ENCODE measurements around the gene ANKRD18B.
"Not testable (repeated sequence)": the region's sequence is repeated elsewhere in the genome, so short reads cannot be mapped to it uniquely, and the experiment has no call there.

The ANKRD18B gene

DNA sequence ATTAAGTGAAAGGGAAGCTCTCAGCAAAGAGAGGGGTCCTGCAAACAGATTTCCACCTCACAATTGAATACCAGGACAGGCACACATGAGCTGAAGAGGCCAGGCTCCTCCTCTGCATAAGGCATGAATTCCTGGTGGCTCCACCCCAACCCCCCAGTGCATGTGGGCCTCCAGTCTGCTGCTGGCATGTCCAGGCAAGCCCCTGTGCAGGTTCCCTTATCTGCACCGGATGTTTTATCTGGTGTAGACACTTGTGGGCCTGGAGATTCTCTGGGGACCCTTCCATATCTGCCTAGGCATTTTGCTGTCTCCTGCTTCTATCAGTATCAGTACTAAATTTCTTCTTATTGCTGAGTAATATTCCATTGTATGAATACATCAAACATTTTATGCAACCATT is 36.2 kb downstream of the ANKRD18B start:
- not testable (repeated sequence) for H3K4me1 Mint-ChIP-seq (ENCODE audit: low read depth); DNase-seq (ENCODE audit: low spot score); H3K4me3 Mint-ChIP-seq; H3K9me3 Mint-ChIP-seq; H3K36me3 Mint-ChIP-seq (ENCODE audit: low read depth); H3K27me3 Mint-ChIP-seq (ENCODE audit: low read depth); H3K27ac Mint-ChIP-seq

DNA sequence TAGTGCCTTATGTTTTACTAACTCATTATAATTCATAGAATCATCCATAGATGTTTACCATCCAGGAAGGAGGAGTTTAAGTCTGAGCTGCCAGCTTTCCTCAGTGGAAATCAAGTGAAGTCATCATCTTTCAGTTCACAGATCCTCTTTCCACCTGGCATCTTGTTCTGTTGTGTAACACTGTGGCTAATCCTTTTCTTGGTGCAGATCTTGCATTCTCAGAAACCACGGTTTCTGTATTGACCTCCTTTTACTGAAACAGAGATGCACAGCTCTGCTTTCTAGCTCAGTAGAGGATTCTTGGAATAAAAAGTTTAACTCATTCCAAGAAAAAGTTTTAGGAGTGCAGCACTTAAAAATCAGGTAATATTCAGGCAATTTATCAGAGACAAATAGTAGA is 38.1 kb downstream of the ANKRD18B start:
- H3K4me3 Mint-ChIP-seq; H3K36me3 Mint-ChIP-seq (ENCODE audit: low read depth); H3K27ac Mint-ChIP-seq; H3K9me3 Mint-ChIP-seq; H3K27me3 Mint-ChIP-seq (ENCODE audit: low read depth); DNase-seq (ENCODE audit: low spot score): not testable (repeated sequence)
- H3K4me1 Mint-ChIP-seq (ENCODE audit: low read depth): peaks cover 10% of the 10 kb centered on the region

DNA sequence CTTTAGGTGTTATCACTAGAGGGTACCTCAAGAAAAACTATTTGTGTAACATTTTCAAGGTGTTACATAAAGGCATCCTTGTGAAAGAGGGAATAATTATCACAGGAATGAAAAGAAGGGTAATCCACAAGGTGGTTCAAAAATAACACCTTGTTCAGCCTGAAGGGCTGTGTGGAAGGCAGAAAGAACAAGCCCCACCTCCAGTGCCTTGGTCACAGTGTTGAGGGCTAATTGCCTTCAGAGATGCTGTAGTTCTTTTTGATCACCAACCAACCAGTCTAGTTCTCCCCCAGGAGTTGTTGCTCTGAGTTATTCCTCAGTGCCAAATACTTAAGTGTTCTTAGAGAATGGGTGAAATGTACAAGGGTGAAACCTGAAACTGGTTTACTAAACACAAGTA is 43.7 kb downstream of the ANKRD18B start:
- not testable (repeated sequence) for DNase-seq (ENCODE audit: low spot score); H3K4me3 Mint-ChIP-seq; H3K4me1 Mint-ChIP-seq (ENCODE audit: low read depth); H3K9me3 Mint-ChIP-seq; H3K36me3 Mint-ChIP-seq (ENCODE audit: low read depth); H3K27ac Mint-ChIP-seq
- H3K27me3 Mint-ChIP-seq (ENCODE audit: low read depth): peaks cover 19% of the 10 kb centered on the region

DNA sequence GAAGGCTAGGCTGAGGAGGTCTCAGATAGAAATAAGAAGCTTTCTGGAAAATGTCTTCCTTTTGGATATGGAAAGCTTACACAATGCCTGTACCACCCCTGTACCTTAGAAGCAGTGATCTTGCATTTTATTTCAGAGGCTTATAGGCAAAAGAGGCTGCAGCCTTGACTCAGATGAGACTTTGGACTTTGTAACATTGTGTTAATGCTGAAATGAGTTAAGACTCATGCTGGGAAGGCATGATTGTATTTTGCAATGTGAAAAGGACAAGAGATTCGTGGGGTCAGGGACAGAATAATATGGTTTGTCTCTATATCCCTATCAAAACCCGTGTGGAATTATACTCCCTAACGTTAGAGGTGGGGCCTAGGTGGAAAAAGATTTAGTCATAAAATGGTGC is 53.7 kb downstream of the ANKRD18B start:
- not testable (repeated sequence) for H3K27me3 Mint-ChIP-seq (ENCODE audit: low read depth); H3K36me3 Mint-ChIP-seq (ENCODE audit: low read depth); DNase-seq (ENCODE audit: low spot score); H3K27ac Mint-ChIP-seq; H3K9me3 Mint-ChIP-seq; H3K4me1 Mint-ChIP-seq (ENCODE audit: low read depth); H3K4me3 Mint-ChIP-seq

DNA sequence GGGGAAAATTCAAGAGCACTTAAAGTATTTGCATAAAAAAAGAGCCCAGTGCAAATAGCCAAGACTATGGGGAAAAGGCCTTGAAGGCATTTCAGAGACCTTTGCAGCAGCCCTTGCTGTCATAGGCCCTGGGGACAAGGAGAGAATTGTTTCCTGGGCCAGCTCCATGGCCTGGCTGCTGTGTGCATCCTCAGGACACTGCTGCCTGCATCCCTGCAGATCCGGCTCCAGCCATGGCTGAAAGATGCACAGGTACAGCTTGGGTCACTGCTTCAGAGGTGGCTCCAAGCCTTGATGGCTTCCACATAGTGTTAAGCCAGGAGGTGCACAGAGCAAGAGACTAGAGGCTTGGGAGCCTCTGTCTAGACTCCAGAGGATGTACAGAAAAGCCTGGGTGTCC is 55.9 kb downstream of the ANKRD18B start:
- H3K9me3 Mint-ChIP-seq; H3K36me3 Mint-ChIP-seq (ENCODE audit: low read depth); H3K4me1 Mint-ChIP-seq (ENCODE audit: low read depth); H3K27ac Mint-ChIP-seq; H3K4me3 Mint-ChIP-seq; H3K27me3 Mint-ChIP-seq (ENCODE audit: low read depth); DNase-seq (ENCODE audit: low spot score): not testable (repeated sequence)

DNA sequence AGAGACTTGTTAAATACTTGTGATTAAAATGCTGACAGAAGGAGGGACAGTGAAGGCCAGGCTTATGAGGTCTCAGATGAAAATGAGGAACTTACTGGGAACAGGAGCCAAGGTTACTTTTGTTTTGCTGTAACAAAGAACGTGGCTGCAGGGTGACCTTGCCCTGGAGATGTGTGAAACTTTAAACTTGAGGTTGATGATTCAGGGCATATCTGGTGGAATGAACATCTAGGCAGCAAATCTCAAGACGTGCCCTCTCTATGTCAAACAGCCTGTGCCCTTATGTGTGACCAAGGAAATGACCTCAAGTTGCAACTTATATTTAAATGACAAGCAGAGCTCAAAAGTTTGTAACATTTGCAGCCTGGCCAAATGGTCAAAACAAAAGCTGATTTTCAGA is 58.6 kb downstream of the ANKRD18B start:
- H3K4me3 Mint-ChIP-seq; DNase-seq (ENCODE audit: low spot score); H3K27ac Mint-ChIP-seq; H3K36me3 Mint-ChIP-seq (ENCODE audit: low read depth); H3K27me3 Mint-ChIP-seq (ENCODE audit: low read depth); H3K4me1 Mint-ChIP-seq (ENCODE audit: low read depth); H3K9me3 Mint-ChIP-seq: not testable (repeated sequence)

DNA sequence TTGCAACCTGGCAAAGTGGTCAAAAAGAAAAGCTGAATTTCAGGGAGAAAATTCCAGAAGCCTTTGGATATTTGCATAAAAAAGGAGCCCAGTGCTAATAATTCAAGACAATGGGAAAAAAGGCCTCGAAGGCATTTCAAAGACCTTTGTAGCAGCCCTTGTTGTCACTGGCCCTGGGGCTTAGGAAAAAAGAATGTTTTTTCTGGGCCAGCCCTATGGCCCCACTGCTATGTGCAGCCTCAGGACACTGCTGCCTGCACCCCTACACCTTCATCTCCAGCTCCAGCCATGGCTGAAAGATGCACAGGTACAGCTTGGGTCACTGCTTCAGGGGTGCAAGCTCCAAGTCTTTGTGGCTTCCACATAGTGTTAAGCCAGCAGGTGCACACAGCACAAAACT is 62.1 kb downstream of the ANKRD18B start:
- not testable (repeated sequence) for H3K27ac Mint-ChIP-seq; H3K36me3 Mint-ChIP-seq (ENCODE audit: low read depth)

DNA sequence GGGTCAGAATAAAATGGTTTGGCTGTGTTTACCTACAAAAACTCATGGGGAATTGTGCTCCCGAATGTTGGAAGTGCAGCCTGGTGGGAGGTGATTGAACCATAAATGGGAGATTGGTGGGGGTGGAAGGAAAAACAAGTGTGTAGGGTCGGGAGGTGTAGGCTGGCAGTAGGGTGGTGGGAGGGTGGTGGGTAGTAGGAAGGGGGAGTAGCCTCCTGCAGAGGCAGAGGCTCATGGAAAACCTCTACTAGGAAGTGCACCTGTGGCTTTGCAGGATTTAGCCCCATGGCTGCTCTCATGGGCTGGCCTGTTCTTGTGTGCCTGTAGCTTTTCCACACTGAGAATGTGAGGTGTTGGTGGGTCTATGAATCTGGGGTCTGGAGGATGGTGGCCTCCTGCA is 63.7 kb downstream of the ANKRD18B start:
- H3K9me3 Mint-ChIP-seq; H3K36me3 Mint-ChIP-seq (ENCODE audit: low read depth); H3K4me3 Mint-ChIP-seq; H3K27ac Mint-ChIP-seq; DNase-seq (ENCODE audit: low spot score); H3K4me1 Mint-ChIP-seq (ENCODE audit: low read depth): not testable (repeated sequence)
- peaks cover 13% of the 10 kb centered on the region for H3K27me3 Mint-ChIP-seq (ENCODE audit: low read depth)

More for the DNA sequence above, 62.1 kb downstream of the ANKRD18B start:
- H3K4me1 Mint-ChIP-seq (ENCODE audit: low read depth); DNase-seq (ENCODE audit: low spot score); H3K4me3 Mint-ChIP-seq; H3K9me3 Mint-ChIP-seq: not testable (repeated sequence)
- H3K27me3 Mint-ChIP-seq (ENCODE audit: low read depth): peaks cover 11% of the 10 kb centered on the region

DNA sequence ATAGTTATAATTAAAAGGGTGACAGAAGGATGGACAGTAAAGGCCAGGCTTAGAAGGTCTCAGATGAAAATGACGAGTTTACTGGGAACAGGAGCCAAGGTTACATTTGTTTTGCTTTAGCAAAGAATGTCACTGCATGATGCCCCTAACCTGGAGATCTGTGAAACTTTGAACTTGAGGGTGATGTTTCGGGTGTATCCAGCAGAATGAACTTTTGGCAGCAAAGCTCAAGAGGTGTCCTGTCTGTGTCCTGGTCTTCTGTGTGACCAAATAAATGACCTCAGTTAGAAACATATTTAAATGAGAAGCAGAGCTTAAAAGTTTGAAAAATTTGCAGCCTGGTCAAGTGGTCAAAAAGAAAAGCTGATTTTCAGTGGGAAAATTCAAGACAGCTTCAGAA is 64.8 kb downstream of the ANKRD18B start:
- H3K4me1 Mint-ChIP-seq (ENCODE audit: low read depth); H3K27ac Mint-ChIP-seq; DNase-seq (ENCODE audit: low spot score); H3K9me3 Mint-ChIP-seq; H3K4me3 Mint-ChIP-seq; H3K36me3 Mint-ChIP-seq (ENCODE audit: low read depth): not testable (repeated sequence)
- peaks cover 18% of the 10 kb centered on the region for H3K27me3 Mint-ChIP-seq (ENCODE audit: low read depth)

DNA sequence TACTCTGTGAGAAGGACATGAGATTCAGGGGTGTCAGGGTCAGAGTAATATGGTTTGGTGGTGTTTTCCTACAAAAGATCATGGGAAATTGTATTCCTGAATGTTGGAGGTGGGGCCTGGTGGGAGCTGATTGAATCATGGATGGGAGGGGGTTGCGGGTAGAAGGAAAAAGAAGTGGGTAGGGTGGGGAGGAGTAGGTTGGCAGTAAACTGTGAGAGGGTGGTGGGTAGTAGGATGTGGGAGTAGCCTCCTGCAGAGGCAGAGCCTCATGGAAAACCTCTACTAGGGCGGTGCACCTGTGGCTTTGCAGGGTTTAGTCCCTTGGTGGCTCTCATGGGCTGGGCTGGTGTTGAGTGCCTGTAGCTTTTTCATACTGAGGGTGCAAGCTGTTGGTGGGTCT is 66.8 kb downstream of the ANKRD18B start:
- not testable (repeated sequence) for H3K27ac Mint-ChIP-seq; H3K9me3 Mint-ChIP-seq; DNase-seq (ENCODE audit: low spot score); H3K4me1 Mint-ChIP-seq (ENCODE audit: low read depth); H3K4me3 Mint-ChIP-seq; H3K36me3 Mint-ChIP-seq (ENCODE audit: low read depth)
- peaks cover 16% of the 10 kb centered on the region for H3K27me3 Mint-ChIP-seq (ENCODE audit: low read depth)

DNA sequence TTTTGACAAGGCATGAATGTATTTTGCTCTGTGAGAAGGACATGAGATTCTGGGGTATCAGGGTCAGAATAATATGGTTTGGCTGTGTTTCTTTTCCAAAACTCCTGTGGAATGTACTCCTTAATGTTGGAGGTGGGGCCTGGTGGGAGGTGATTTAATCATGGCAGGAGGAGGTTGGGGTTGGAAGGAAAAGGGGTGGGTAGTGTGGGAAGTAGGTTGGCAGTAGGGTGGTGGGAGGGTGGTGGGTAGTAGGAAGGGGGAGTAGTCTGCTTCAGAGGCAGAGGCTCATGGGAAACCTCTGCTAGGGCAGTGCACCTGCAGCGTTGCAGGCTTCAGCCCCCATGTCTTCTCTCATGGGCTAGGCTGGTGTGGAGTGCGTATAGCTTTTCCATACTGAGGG is 72.9 kb downstream of the ANKRD18B start:
- H3K27me3 Mint-ChIP-seq (ENCODE audit: low read depth); H3K4me3 Mint-ChIP-seq; H3K9me3 Mint-ChIP-seq; DNase-seq (ENCODE audit: low spot score); H3K36me3 Mint-ChIP-seq (ENCODE audit: low read depth); H3K27ac Mint-ChIP-seq: not testable (repeated sequence)
- H3K4me1 Mint-ChIP-seq (ENCODE audit: low read depth): peaks cover 15% of the 10 kb centered on the region

DNA sequence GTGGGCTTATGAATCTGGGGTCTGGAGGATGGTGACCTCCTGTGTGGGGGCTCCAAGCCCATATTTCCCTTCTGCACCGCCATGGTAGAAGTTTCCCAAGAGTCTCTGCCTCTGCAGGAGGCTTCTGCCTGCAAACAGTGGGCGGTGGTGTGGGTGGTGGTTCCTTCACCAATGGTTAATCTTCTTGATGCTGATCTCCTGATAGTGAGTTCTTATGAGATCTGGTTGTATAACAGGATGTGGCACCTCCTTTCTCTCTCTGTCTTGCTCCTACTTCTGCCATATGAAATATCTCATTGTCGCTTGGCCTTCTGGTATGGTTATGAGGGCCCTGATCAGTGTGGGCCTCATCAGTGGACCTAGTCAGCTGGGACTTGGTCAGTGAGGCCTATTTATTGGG is 73.3 kb downstream of the ANKRD18B start:
- H3K27ac Mint-ChIP-seq: peak overlapping the region; percentile 87

DNA sequence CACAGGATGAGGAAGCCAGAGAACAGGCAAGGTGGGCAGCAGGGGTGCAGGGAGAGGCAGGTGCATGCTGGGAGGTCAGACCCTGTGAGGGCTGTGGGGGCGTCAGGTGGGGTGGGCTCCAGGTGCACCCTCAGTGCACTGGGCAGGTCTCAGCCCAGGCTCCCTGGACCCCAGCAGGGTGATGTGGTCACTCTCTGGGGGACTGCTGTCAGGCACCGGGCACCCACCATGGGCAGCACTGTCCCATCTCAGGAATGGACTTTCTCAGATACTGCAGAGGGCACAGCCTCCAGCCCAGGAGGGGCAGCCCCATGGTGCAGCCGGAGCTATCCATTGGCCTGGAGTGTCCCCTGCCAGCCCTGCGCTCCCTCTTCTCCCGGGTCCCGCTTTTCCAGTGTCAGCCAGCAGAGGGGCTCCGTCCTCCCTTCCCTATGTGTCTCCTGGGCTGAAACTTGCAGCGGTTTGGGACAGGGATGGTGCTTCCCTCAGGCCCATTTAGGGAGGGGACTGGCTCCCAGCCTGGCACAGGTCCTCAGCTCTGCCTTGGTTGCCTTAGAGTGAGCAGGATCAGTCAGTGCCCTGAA is 74.8 kb downstream of the ANKRD18B start:
- H3K9me3 Mint-ChIP-seq; H3K27me3 Mint-ChIP-seq (ENCODE audit: low read depth); DNase-seq (ENCODE audit: low spot score): not testable (repeated sequence)

More for the DNA sequence above, 73.3 kb downstream of the ANKRD18B start:
- peaks cover 15% of the 10 kb centered on the region for H3K4me1 Mint-ChIP-seq (ENCODE audit: low read depth)
- DNase-seq (ENCODE audit: low spot score): peak; percentile 27
- not testable (repeated sequence) for H3K9me3 Mint-ChIP-seq; H3K36me3 Mint-ChIP-seq (ENCODE audit: low read depth); H3K27me3 Mint-ChIP-seq (ENCODE audit: low read depth)
- peak overlapping the region; percentile 44 for H3K4me3 Mint-ChIP-seq

DNA sequence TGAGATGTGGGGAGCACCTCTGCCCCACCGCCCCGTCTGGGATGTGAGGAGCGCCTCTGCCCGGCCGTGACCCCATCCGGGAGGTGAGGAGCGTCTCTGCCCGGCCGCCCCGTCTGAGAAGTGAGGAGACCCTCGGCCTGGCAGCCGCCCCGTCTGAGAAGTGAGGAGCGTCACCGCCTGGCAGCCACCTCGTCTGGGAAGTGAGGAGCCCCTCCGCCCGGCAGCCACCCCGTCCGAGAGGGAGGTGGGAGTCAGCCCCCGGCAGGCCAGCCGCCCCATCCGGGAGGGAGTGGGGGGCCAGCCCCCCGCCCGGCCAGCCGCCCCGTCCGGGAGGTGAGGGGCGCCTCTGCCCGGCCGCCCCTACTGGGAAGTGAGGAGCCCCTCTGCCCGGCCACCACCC is 76.9 kb downstream of the ANKRD18B start:
- not testable (repeated sequence) for H3K27ac Mint-ChIP-seq; DNase-seq (ENCODE audit: low spot score); H3K36me3 Mint-ChIP-seq (ENCODE audit: low read depth); H3K4me3 Mint-ChIP-seq; H3K9me3 Mint-ChIP-seq; H3K27me3 Mint-ChIP-seq (ENCODE audit: low read depth)
- H3K4me1 Mint-ChIP-seq (ENCODE audit: low read depth): peaks cover 15% of the 10 kb centered on the region

More for the DNA sequence above, 74.8 kb downstream of the ANKRD18B start:
- H3K4me1 Mint-ChIP-seq (ENCODE audit: low read depth): peaks cover 15% of the 10 kb centered on the region
- not testable (repeated sequence) for H3K27ac Mint-ChIP-seq; H3K36me3 Mint-ChIP-seq (ENCODE audit: low read depth); H3K4me3 Mint-ChIP-seq

DNA sequence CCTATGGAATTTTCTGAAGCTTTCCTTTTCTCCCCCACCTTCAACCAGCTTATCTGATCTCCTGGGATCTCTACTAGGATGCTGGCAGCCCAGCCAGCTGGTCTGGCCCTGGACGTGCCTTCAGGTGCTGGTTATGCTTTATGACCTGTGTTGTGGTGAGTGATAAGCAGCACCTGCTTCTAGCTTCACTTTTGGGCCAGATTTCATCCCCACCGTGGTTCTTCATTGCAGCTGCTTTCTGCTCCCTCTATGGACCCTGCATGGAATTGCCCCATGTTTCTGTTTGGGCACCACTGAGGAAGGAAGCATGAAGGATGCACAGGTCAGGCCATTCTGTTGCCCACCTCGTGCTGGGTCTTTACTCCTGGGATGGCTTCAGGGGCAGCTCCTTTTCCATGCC is 80.2 kb downstream of the ANKRD18B start:
- not testable (repeated sequence) for H3K36me3 Mint-ChIP-seq (ENCODE audit: low read depth); H3K4me1 Mint-ChIP-seq (ENCODE audit: low read depth); H3K4me3 Mint-ChIP-seq; H3K27ac Mint-ChIP-seq; DNase-seq (ENCODE audit: low spot score); H3K9me3 Mint-ChIP-seq
- peaks cover 12% of the 10 kb centered on the region for H3K27me3 Mint-ChIP-seq (ENCODE audit: low read depth)
